Activated T-cell treated with anti-CD3 and anti-CD28 coated beads, Interleukin-2, amount 50 U/mL, for 72 hours (primary cell): ENCODE data around the gene TFRC. TPM values are rescaled to one million over a fixed set of nuclear protein-coding genes. Genes with fewer than 3 reads are reported as not detected.
A peak's percentile ranks its signal among the peaks of the same experiment; 100 is the strongest.
"Not testable (repeated sequence)": the region's sequence is repeated elsewhere in the genome, so short reads cannot be mapped to it uniquely, and the experiment has no call there.

Experiments used
- ATAC-seq, 2 donors: fragments of 150-1000 bp; cut with Tn5 transposase; replicated peaks in 1 of 2; 2 replicates each; pipeline ENCODE4 v1.10.0; 2021; ENCODE audit warnings: moderate library complexity in 2 of 2, mild to moderate bottlenecking in 1 of 2
- DNase-seq, 2 donors: peaks; one replicate each; pipeline ENCODE4 v3.0.0; 2021 to 2022; ENCODE audit warnings: mixed read lengths in 1 of 2
- H3K27ac Mint-ChIP-seq: one replicate; pipeline ENCODE4 v1.8.0; 2022; ENCODE audit warnings: mild to moderate bottlenecking, moderate library complexity, mixed read lengths
- H3K27me3 Mint-ChIP-seq: one replicate; pipeline ENCODE4 v1.8.0; 2022; ENCODE audit warnings: low read depth, mixed read lengths
- H3K36me3 Mint-ChIP-seq, 2 donors: one replicate each; pipeline ENCODE4 v1.8.0; 2022; ENCODE audit warnings: mixed read lengths in 2 of 2, mild to moderate bottlenecking in 1 of 2; ENCODE audit not compliant: insufficient read depth in 2 of 2
- H3K4me1 Mint-ChIP-seq: one replicate; pipeline ENCODE4 v1.8.0; 2022; ENCODE audit warnings: low read depth, mixed read lengths
- H3K4me3 Mint-ChIP-seq, 2 donors: one replicate each; pipeline ENCODE4 v1.8.0; 2022; ENCODE audit warnings: mild to moderate bottlenecking in 2 of 2, mixed read lengths in 2 of 2, moderate library complexity in 2 of 2
- H3K9me3 Mint-ChIP-seq, 2 donors: one replicate each; pipeline ENCODE4 v1.8.0; 2022; ENCODE audit warnings: mixed read lengths in 2 of 2
- total RNA-seq, 2 donors: library from RNA; stranded (reverse); gene quantifications; one replicate each; pipeline ENCODE4 v1.2.3, GENCODE V29; 2022

The TFRC gene
- total RNA-seq, 2 donors from 2014 or later: 164 to 174 TPM

GRCh38 chr3:196104707-196105106 is 22.8 kb upstream of the TFRC start:
- H3K27ac Mint-ChIP-seq, H3K36me3 Mint-ChIP-seq, H3K4me3 Mint-ChIP-seq, H3K4me1 Mint-ChIP-seq, DNase-seq, ATAC-seq, H3K9me3 Mint-ChIP-seq, H3K27me3 Mint-ChIP-seq: not testable (repeated sequence)

GRCh38 chr3:196098365-196098980 is 16.6 kb upstream of the TFRC start:
- not testable (repeated sequence) for H3K27me3 Mint-ChIP-seq, ATAC-seq, H3K36me3 Mint-ChIP-seq, DNase-seq, H3K27ac Mint-ChIP-seq, H3K9me3 Mint-ChIP-seq
- Mint-ChIP-seq H3K4me3 (peak overlapping the region in 1 of 2 donors; percentile 47), H3K4me1 (peaks cover 20% of the 10 kb centered on the region)

- ATAC-seq (peak in 1 of 2 donors; percentile 39), DNase-seq (no peak)
Measured at GRCh38 chr3:196097373-196098154, 15.7 kb upstream of the TFRC start.

GRCh38 chr3:196096382-196096953 is 14.6 kb upstream of the TFRC start:
- DNase-seq (no peak), ATAC-seq (no peak)
- Mint-ChIP-seq H3K9me3 (peaks cover 2% of the 10 kb centered on the region in 2 donors), H3K27ac (no peak overlapping the region), H3K27me3 (no peaks in the 10 kb centered on the region), H3K4me1 (peaks cover 20% of the 10 kb centered on the region), H3K36me3 (no peaks in the 10 kb centered on the region), H3K4me3 (no peak overlapping the region)

More at GRCh38 chr3:196097373-196098154, 15.7 kb upstream of the TFRC start:
- Mint-ChIP-seq H3K36me3 (peaks cover 0 to 2% of the 10 kb centered on the region in 2 donors), H3K9me3 (peaks cover 2% of the 10 kb centered on the region in 2 donors), H3K4me3 (no peak overlapping the region), H3K27ac (no peak overlapping the region), H3K27me3 (no peaks in the 10 kb centered on the region), H3K4me1 (peaks cover 20% of the 10 kb centered on the region)

GRCh38 chr3:196093317-196094111 is 11.6 kb upstream of the TFRC start:
- Mint-ChIP-seq H3K9me3 (no peaks in the 10 kb centered on the region), H3K4me1 (peaks cover 17% of the 10 kb centered on the region), H3K27me3 (no peaks in the 10 kb centered on the region), H3K4me3 (no peak overlapping the region), H3K36me3 (no peaks in the 10 kb centered on the region), H3K27ac (no peak overlapping the region)
- DNase-seq: no peak
- no peak for ATAC-seq

- Mint-ChIP-seq H3K36me3 (no peaks in the 10 kb centered on the region), H3K27ac (no peak overlapping the region), H3K4me3 (no peak overlapping the region), H3K4me1 (peaks cover 2% of the 10 kb centered on the region), H3K27me3 (no peaks in the 10 kb centered on the region), H3K9me3 (no peaks in the 10 kb centered on the region)
- DNase-seq (no peak), ATAC-seq (no peak)
Measured at GRCh38 chr3:196087906-196088305, 6.0 kb upstream of the TFRC start.

- Mint-ChIP-seq H3K27me3 (no peaks in the 10 kb centered on the region), H3K4me3 (peak overlapping the region; percentile 91 to 95), H3K36me3 (peaks cover 8 to 9% of the 10 kb centered on the region in 2 donors), H3K27ac (peak overlapping the region; percentile 88), H3K4me1 (peaks cover 41% of the 10 kb centered on the region), H3K9me3 (no peaks in the 10 kb centered on the region)
- no peak for DNase-seq
- no peak for ATAC-seq
Measured at GRCh38 chr3:196082619-196082971, 705 bp upstream of the TFRC start.

- Mint-ChIP-seq H3K36me3 (peaks cover 12 to 15% of the 10 kb centered on the region in 2 donors), H3K4me3 (peak overlapping the region; percentile 91 to 95), H3K4me1 (peaks cover 52% of the 10 kb centered on the region), H3K27me3 (no peaks in the 10 kb centered on the region), H3K9me3 (no peaks in the 10 kb centered on the region), H3K27ac (peak overlapping the region; percentile 93)
- ATAC-seq (peak; percentile 52 to 56), DNase-seq (peak; percentile 56 to 73)
Measured at GRCh38 chr3:196081002-196081833, 672 bp downstream of the TFRC start.

- H3K36me3 Mint-ChIP-seq: peaks cover 12 to 18% of the 10 kb centered on the region in 2 donors
- peak overlapping the region; percentile 93 for H3K27ac Mint-ChIP-seq
- H3K4me3 Mint-ChIP-seq: peak overlapping the region; percentile 91 to 95
- H3K9me3 Mint-ChIP-seq, ATAC-seq, H3K27me3 Mint-ChIP-seq, DNase-seq: not testable (repeated sequence)
- peaks cover 58% of the 10 kb centered on the region for H3K4me1 Mint-ChIP-seq
Measured at GRCh38 chr3:196080101-196080846, 1.6 kb downstream of the TFRC start.

- H3K4me1 Mint-ChIP-seq: peaks cover 62% of the 10 kb centered on the region
- no peaks in the 10 kb centered on the region for H3K27me3 Mint-ChIP-seq
- H3K36me3 Mint-ChIP-seq: peaks cover 15 to 20% of the 10 kb centered on the region in 2 donors
- DNase-seq (no peak), ATAC-seq (no peak)
- H3K27ac Mint-ChIP-seq: peak overlapping the region; percentile 93
- H3K4me3 Mint-ChIP-seq: peak overlapping the region; percentile 91 to 95
- no peaks in the 10 kb centered on the region for H3K9me3 Mint-ChIP-seq
Measured at GRCh38 chr3:196079682-196080081, 2.2 kb downstream of the TFRC start.

GRCh38 chr3:196075013-196075412 is 6.9 kb downstream of the TFRC start:
- peaks cover 57% of the 10 kb centered on the region for H3K4me1 Mint-ChIP-seq
- peaks cover 13 to 47% of the 10 kb centered on the region in 2 donors for H3K36me3 Mint-ChIP-seq
- no peak overlapping the region for H3K4me3 Mint-ChIP-seq
- DNase-seq (no peak), ATAC-seq (no peak)
- no peaks in the 10 kb centered on the region for H3K9me3 Mint-ChIP-seq
- H3K27me3 Mint-ChIP-seq: no peaks in the 10 kb centered on the region
- H3K27ac Mint-ChIP-seq: peak overlapping the region; percentile 48
